Smooth muscle cell of the brain vasculature (primary cell): ENCODE results near the gene ZAP70.
"Not testable (repeated sequence)": the region's sequence is repeated elsewhere in the genome, so short reads cannot be mapped to it uniquely, and the experiment has no call there.

ENCODE experiments used
- DNase-seq: peaks from one replicate; pipeline ENCODE4 v3.0.0-alpha.2; 2012; ENCODE audit warnings: low read depth, low spot score

ZAP70 gene

DNA sequence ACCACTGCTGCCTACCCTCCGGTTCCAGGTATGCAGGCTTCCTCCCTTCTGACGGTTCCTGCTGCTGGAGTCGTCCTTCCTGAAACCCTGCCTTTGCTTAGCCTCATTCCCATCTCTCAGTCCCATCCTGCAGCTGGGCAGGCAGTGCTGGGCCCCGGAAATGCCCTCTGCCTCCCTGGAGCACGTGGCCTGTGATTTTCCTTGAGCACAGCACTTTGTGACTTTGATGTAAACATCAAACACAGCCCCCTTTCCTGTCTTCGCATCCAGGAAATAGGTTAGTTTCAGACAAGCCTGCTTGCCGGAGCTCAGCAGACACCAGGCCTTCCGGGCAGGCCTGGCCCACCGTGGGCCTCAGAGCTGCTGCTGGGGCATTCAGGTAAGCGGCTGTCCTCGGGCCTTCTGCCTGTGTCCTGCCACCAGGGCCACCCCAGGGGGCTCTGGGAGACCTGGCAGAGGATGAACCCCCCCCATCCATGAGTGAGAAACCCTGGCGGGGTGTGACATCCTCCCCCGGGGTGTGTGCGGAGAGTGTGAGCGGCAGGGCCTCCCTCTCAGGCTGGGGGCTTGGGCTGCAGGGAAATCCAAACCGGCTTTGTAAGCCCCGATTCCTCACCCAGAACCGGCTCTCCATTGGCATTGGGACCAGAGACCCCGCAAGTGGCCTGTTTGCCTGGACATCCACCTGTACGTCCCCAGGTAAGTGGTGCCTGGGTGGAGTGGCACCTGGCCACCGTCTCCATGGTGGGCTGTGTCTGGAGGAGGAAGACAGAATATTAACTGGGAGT lies at the start of gene ZAP70:
ZAP70 (plus strand) TSS at position 281 of the 788 bp plus-strand sequence. CDS start 10,461 bp downstream, outside the sequence.
- DNase-seq = no peak

GRCh38 chr2:97663626-97663961 lies 49.8 kb upstream of the ZAP70 start:
- no peak for DNase-seq

GRCh38 chr2:97663962-97664635 lies 49.3 kb upstream of the ZAP70 start, which contains the start of gene ACTR1B:
Gene ACTR1B, minus strand, starts transcription at chr2:97664044. Its CDS starts 154 bp downstream, at chr2:97663890.
- DNase-seq = peak; percentile 94

- no peak for DNase-seq
Measured at GRCh38 chr2:97664636-97664970, 48.8 kb upstream of the ZAP70 start.

GRCh38 chr2:97669448-97669847 lies 43.9 kb upstream of the ZAP70 start, which contains the start of gene C2orf92:
Gene C2orf92, plus strand, starts transcription at chr2:97669713. Its CDS starts 76 bp downstream, at chr2:97669789.
- DNase-seq = no peak

- DNase-seq = no peak
Measured at GRCh38 chr2:97670471-97670870, 42.9 kb upstream of the ZAP70 start.

DNA sequence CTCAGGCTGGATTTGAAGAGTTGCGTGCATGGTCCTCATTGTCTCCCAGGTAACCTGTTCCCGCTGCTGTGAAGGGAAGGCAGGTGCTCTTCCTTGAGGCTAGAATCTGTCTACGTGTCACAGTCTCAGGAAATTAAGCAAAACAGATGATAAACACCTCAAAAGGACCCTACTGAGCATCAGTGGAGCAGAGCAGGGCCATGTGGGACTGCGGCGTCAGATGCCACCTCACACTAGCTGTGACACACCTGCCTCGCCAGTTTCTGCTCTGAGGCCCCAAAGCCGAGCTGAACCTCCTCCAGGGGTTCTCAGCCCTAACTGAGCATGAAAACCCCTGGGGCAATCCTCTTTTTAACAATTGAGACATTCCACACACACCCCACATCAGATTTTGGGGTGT lies 41.9 kb upstream of the ZAP70 start:
- DNase-seq = no peak

GRCh38 chr2:97672606-97673140 lies 40.7 kb upstream of the ZAP70 start:
- DNase-seq = peak; percentile 20

DNA sequence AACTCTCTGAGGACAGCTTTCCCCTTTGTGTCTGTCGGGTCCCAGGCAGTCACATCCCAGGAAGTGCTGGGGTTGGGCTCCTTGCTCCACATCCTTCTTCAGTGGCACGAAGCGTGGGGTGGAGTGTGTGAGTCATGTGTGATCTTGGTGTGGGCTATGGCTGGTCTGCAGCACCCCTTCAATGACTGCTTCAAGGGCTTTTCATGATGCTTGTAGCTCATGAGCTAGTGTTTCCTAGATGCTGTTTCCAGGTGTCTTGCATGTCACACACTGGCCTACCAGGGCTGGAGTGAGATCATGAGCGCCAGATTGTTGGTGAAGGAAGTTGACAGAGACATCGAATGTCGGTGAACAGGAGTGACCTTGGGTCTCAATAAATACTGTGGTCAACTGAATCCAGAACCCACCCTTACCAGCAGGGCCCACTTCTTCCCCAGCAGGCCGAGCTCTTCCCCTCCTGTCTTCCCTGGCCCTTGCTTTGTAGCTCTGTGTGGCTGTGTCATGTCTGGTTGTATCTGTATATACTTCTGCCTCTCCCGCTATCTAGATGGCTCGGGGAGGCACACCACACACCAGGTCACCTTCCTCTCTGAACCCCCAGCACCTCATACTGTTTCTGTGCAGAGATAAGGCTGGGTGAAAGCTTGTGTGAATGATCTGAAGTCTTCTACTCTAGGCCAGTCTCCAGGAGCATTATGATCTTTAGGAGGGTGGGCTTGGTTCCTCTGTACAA lies 40.0 kb upstream of the ZAP70 start:
- DNase-seq = no peak

GRCh38 chr2:97673915-97674283 lies 39.5 kb upstream of the ZAP70 start:
- no peak for DNase-seq

DNA sequence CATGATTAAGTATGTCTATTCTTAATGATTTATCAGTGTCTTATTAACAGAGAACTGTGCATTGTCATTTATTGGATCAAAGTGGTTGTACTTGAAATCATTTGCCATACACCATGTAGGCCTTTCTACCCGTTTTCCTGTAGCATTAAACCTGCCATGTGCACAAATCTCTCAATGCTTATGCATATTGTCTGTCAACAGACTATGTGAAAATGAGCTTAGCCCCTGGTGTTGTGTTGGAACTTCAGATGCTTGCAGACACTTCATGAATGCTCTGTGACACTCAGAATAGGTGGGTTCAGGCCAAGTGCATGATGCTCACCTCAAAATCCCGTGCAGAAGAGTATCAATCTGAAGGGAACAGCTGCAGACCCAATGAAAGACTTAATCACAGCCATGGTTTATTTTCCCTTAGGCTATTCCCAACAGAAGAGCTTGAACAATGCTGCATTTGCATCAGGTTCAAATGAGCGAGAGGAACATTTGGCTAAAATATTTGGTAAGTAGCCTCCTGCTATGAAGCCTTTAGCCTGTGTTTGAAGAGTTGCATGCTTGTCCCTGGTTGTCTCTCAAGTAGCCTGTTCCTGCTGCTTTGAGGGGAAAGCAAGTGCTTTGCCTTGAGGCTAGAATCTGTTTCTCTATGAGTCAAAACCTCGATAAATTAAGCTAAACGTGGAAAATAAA lies 37.8 kb upstream of the ZAP70 start:
- DNase-seq = no peak

- no peak for DNase-seq
Measured at GRCh38 chr2:97676620-97677019, 36.8 kb upstream of the ZAP70 start.

GRCh38 chr2:97677480-97677879 lies 35.9 kb upstream of the ZAP70 start:
- no peak for DNase-seq

DNA sequence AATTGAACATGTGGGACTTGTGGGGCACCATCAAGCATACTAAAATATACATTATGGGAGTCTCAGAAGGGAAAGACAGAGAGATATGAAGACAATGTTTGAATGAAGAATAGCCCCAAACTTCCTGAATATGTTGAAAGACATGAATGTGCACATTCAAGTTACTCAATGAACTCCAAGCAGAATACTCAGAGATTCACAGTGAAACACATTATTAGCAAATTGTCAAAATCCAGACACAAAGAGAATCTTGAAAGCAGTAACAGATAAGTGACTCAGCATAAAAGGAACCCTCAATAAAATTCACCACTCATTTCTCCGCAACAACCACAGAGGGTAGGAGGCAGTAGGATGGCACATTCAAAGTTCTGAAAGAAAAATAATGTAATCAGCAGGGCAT lies 35.1 kb upstream of the ZAP70 start:
- DNase-seq = no peak

DNA sequence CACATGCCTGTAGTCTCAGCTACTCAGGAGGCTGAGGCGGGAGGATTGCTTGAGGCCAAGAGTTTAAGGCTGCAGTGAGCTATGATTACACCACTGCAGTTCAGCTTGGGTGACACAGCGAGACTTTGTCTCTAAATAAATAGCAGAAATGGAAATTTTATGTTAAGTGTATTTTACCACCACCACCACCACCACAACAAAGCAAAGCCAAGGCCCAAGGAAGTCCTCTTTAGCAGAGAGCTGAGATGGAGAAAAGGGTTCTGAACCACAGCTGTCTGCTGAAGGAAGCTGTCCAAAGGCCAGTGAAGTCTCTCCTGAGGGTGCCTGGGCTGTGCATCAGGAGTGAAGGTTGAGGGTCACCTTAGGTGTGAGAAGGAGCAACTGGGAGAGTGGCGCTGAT lies 26.1 kb upstream of the ZAP70 start:
- not testable (repeated sequence) for DNase-seq

- DNase-seq = no peak
Measured at GRCh38 chr2:97688062-97688827, 25.1 kb upstream of the ZAP70 start.

DNA sequence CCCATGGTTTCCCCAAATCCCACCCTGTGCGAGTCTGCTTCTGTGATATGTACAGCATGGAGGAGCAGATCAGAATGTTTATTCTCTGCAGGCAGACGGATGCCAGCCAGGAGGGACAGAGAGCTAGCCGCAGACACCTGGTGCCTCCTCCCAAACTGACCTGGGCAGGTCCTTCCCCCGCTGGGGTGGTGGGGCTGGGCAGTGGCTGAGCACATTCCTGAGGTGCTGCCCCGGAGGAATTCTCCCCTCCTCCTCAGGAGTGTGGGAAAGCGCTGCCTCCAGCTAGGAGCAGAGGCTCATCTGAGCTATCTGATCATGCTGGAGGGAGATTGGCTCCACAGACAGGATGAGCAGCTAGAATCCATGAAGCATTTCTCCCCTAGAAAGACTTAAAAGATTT lies 22.2 kb upstream of the ZAP70 start:
- DNase-seq = no peak

- no peak for DNase-seq
Measured at GRCh38 chr2:97693476-97693875, 19.9 kb upstream of the ZAP70 start.

DNA sequence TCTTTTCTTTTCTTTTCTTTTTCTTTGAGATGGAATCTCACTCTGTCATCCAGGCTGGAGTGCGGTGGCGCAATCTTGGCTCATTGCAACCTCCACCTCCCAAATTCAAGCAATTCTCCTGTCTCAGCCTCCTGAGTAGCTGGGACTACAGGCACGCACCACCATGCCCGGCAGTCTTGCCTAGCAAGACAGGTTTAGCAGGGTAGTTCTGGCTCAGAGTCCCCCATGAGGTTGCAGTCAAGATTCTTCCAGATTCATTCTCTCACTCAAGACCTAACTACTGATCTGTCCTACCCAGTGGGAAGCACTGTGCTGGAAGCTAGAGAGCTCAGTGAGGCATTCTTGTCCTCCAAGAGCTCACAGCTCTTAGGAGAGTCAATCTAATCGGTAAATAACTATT lies 17.6 kb upstream of the ZAP70 start:
- DNase-seq = no peak

DNA sequence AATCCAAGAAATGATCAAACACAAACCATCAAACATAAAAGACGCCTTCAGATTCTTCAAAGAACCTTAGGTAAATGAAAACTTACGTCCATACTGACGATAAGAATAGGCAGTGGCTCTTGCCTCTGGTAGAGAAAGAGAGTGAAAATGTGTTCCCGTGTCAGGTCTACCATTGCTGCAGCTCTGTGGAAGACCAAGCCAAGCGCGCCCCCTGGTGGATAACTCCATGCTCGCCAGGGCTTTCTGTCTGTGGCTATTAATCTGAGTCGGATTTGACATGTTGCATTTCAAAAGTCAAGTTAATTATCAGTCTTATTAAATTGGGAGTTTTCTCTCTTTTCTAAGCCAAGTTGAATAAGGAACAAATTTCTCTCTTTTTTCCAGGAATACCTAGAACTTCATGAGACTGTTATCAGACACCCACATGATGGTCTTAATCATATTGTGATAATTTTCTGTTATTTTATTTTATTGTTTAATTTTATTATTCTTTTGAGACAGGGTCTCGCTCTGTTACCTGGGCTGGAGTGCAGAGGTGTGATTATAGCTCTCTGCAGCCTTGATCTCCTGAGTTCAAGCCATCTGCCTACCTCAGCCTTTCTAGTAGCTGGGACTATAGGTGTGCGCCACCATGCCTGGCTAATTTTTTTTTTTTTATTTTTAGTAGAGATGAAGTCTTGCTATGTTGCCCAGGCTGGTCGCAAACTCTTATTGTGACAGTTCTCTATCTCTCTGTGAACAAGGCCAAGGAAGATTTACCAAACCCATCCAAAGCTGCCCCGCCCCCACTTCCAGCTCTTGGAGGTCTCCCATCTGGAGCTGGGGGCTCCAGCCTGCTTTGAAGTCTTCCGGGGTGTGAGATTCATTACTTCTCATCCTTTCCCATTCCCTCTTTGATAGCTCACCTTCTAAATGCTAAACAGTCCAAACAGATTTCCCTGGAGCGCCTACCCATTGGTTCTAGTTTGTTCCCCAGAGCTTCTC lies 15.8 kb upstream of the ZAP70 start:
- peak; percentile 68 for DNase-seq
